ENCODE data around the gene TECPR2. TPM values are rescaled to one million over a fixed set of nuclear protein-coding genes. Genes with fewer than 3 reads are reported as not detected.
"Not testable (repeated sequence)": the region's sequence is repeated elsewhere in the genome, so short reads cannot be mapped to it uniquely, and the experiment has no call there.

Gene TECPR2
- total RNA-seq, 1 donor from 2014 or later, result 8.4 TPM

DNA sequence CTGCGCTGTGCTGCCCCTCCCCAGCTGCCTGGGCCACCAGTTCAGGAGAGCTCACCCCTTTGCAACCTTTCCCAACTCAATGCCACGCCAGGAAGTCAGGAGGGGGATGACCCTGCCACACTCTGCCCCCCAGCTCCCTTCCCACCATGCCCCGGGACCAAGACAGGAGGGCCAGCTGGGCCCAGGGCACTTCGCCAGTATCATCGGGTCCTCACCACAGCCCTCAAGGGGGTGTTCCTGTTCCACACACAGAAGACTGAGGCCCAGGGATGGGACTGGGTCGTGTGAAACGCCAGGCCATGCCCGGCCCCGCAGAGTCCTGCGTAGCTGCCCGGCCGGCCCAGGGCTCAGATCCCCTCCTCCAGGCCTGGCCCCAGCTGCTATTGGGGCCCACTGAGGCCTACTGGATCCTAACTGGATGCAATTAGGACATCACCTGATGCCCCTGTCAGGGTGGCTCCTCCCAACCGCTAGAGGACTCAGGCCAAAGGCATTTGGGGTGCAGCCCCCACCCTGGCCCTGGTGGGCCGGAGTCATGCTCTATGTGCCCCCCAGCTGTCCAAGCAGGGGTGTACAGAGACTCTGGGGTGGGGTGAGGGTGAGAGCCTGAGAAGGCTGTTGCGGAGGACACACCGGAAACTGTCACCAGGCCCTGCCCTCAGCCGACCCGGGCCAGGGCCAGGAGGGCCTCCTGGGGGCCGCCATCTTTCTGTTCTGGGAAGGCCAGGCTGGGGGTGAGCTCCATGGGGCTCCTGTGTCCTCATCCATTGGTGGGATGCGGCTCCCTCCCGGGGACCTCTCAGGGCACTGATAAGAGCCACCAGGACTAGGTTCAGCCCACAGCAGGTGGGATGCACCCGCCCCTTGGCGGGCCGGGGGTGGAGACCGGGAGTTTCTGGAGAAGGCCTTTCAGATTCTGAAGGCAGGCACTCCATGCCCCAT, 176.1 kb downstream of the TECPR2 start:
- H3K4me3 Mint-ChIP-seq, result no peak overlapping the region
- no peaks in the 10 kb centered on the region for H3K9me3 ChIP-seq (ENCODE audit: low read depth)
- TF ChIP-seq EZH2phosphoT487 (IDR thresholded peaks at IDR 0.05) (no peak), EZH2 (IDR thresholded peaks at IDR 0.05) (no peak)
- TF ChIP-seq, protein P1, sequence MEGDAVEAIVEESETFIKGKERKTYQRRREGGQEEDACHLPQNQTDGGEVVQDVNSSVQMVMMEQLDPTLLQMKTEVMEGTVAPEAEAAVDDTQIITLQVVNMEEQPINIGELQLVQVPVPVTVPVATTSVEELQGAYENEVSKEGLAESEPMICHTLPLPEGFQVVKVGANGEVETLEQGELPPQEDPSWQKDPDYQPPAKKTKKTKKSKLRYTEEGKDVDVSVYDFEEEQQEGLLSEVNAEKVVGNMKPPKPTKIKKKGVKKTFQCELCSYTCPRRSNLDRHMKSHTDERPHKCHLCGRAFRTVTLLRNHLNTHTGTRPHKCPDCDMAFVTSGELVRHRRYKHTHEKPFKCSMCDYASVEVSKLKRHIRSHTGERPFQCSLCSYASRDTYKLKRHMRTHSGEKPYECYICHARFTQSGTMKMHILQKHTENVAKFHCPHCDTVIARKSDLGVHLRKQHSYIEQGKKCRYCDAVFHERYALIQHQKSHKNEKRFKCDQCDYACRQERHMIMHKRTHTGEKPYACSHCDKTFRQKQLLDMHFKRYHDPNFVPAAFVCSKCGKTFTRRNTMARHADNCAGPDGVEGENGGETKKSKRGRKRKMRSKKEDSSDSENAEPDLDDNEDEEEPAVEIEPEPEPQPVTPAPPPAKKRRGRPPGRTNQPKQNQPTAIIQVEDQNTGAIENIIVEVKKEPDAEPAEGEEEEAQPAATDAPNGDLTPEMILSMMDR (IDR thresholded peaks at IDR 0.05), result no peak
- no peak overlapping the region for H3K4me3 ChIP-seq
- H3K9ac ChIP-seq, result no peak overlapping the region
- no peak overlapping the region for H3K27ac ChIP-seq
- peaks cover under 1% of the 10 kb centered on the region for H3K27me3 ChIP-seq
- no peaks in the 10 kb centered on the region for H4K20me1 ChIP-seq (ENCODE audit: low read depth)
- no peak for DNase-seq (ENCODE audit: low spot score)
- peaks cover 13% of the 10 kb centered on the region for H3K27me3 Mint-ChIP-seq (ENCODE audit: insufficient read depth, low read depth)
- H3K79me2 ChIP-seq (ENCODE audit: low read depth), result no peaks in the 10 kb centered on the region
- peaks cover 7% of the 10 kb centered on the region for H3K4me1 ChIP-seq
- H2AFZ ChIP-seq (replicated peaks), result no peak overlapping the region
- H3F3A ChIP-seq (ENCODE audit: low read depth), result peaks cover 16% of the 10 kb centered on the region
- H3K36me3 ChIP-seq, result no peaks in the 10 kb centered on the region
- H3K9me3 Mint-ChIP-seq, result no peaks in the 10 kb centered on the region
- H3K27ac Mint-ChIP-seq, result no peak overlapping the region
- no peak overlapping the region for H3K4me2 ChIP-seq
- H3K4me1 Mint-ChIP-seq, result peaks cover under 1% of the 10 kb centered on the region
- H3K36me3 Mint-ChIP-seq, result no peaks in the 10 kb centered on the region

DNA sequence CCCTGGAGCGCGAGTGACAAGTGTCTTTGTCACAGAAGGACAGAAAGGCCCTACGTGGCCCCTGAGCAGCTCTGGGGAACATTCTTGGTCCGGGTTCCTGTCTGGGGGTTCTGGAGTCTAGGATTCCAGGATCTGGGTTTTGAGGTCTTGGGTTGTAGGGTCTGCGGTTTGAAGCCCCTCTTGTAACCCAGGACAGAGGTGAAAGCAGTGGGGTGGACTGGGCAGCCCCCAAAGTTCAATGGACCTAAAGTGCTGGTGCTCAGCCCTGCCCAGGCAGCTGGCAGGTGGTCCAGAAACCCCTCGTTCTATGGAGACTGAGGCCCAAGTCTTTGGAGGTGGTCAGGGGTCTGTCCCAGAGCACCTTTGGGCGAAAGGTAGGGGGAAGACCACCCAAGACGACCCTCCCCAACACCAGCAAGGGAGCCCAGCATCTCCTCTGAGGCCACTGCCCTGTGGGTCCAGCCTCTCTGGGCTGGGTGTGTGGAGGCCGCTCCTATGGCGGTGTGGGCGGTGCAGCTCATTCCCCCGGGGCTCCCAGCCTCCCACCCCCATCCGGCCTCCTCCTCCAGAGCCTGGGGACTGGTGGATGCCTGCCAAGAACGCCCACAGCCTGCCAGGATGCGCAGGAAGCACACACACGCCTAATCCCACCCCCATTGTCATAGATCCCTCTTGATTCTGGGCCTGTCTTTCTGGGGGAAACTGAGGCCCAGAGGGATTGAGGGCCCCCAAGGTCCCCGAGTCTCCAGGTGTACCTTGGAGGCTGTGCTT, 177.0 kb downstream of the TECPR2 start:
- H3K27ac Mint-ChIP-seq, result no peak overlapping the region

DNA sequence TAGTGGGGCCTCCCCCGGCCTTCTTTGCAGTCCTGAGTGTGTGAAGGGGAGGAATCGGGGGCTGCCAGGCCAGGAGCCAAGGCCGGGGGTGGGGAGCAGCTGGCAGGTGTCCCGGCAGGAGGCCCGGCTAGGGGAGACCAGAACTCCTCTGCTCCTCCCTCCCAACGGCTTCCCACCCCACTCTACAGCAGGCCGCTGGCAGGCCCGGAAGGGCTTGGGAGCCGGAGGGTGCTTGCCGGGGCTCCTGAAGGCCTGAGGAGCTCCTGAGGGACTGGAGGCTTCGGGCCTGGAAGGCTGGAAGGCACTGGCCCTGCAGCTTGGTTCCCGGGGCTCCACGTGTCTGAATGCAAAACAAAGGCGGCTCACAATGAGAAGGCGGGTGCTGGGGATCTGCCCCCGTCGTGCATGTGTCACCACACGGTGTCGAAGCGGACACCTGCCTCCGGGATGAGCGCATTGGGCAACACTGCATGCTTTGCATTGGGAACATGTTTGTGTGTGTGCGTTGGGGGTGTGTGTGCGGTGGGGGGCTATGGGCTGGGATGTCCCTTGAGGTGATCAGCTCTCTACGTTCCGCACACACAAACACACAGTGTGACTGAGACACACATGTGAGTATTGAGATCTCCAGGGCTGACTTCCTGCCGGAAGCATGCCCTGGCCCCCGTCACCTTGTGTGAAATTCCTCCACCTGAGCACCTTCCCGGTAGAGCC, 177.7 kb downstream of the TECPR2 start:
- Histone ChIP-seq H3K9ac (no peak overlapping the region), H3K36me3 (no peaks in the 10 kb centered on the region), H3K27me3 (peaks cover 17% of the 10 kb centered on the region), H2AFZ (replicated peaks) (peak overlapping the region; percentile 64), H3K4me2 (no peak overlapping the region), H3K79me2 (ENCODE audit: low read depth) (no peaks in the 10 kb centered on the region), H3K9me3 (ENCODE audit: low read depth) (no peaks in the 10 kb centered on the region), H4K20me1 (ENCODE audit: low read depth) (no peaks in the 10 kb centered on the region), H3K4me1 (peaks cover 22% of the 10 kb centered on the region), H3K27ac (no peak overlapping the region), H3F3A (ENCODE audit: low read depth) (peaks cover 30% of the 10 kb centered on the region), H3K4me3 (no peak overlapping the region)
- peak; percentile 23 for DNase-seq (ENCODE audit: low spot score)
- no peak for TF ChIP-seq EZH2phosphoT487 (IDR thresholded peaks at IDR 0.05)
- TF ChIP-seq, protein P1 (IDR thresholded peaks at IDR 0.05), result no peak
- TF ChIP-seq EZH2 (IDR thresholded peaks at IDR 0.05), result no peak
- Mint-ChIP-seq H3K27ac (no peak overlapping the region), H3K9me3 (no peaks in the 10 kb centered on the region), H3K36me3 (no peaks in the 10 kb centered on the region), H3K27me3 (ENCODE audit: insufficient read depth, low read depth) (peaks cover 21% of the 10 kb centered on the region), H3K4me3 (no peak overlapping the region), H3K4me1 (peaks cover 7% of the 10 kb centered on the region)

More for the DNA sequence above, 177.0 kb downstream of the TECPR2 start:
- no peak for TF ChIP-seq EZH2phosphoT487 (IDR thresholded peaks at IDR 0.05)
- Histone ChIP-seq H3F3A (ENCODE audit: low read depth) (peaks cover 25% of the 10 kb centered on the region), H3K36me3 (no peaks in the 10 kb centered on the region), H3K9ac (no peak overlapping the region), H3K4me1 (peaks cover 15% of the 10 kb centered on the region), H3K27ac (no peak overlapping the region), H3K4me3 (no peak overlapping the region), H3K27me3 (peaks cover 9% of the 10 kb centered on the region), H3K79me2 (ENCODE audit: low read depth) (no peaks in the 10 kb centered on the region), H4K20me1 (ENCODE audit: low read depth) (no peaks in the 10 kb centered on the region), H3K4me2 (no peak overlapping the region), H3K9me3 (ENCODE audit: low read depth) (no peaks in the 10 kb centered on the region), H2AFZ (replicated peaks) (peak overlapping the region; percentile 64)
- no peaks in the 10 kb centered on the region for H3K36me3 Mint-ChIP-seq
- peaks cover 3% of the 10 kb centered on the region for H3K4me1 Mint-ChIP-seq
- H3K4me3 Mint-ChIP-seq, result no peak overlapping the region
- H3K27me3 Mint-ChIP-seq (ENCODE audit: insufficient read depth, low read depth), result peaks cover 16% of the 10 kb centered on the region
- DNase-seq (ENCODE audit: low spot score), result no peak
- no peaks in the 10 kb centered on the region for H3K9me3 Mint-ChIP-seq

DNA sequence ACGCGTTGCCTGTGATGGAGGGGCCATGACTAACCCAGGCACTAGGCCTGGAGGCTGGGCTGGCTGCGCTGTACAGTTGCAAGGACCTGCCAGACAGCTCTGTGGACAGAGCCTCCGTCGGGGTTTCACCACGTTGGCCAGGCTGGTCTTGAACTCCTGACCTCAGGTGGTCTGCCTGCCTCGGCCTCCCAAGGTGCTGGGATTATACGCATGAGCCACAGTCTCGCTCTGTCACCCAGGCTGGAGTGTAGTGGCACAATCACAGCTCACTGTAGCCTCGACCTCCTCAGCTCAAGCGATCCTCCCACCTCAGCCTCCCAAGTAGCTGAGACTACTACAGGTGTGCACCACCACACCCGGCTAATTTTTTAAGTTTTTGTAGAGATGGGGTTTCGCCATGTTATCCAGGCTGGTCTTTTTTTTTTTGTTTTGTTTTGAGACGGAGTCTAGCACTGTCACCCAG, 178.3 kb downstream of the TECPR2 start:
- H3K9me3 ChIP-seq (ENCODE audit: low read depth); DNase-seq (ENCODE audit: low spot score); H3K36me3 Mint-ChIP-seq; H3K4me3 ChIP-seq; H3K27ac Mint-ChIP-seq; H3K9me3 Mint-ChIP-seq; H3K79me2 ChIP-seq (ENCODE audit: low read depth); H4K20me1 ChIP-seq (ENCODE audit: low read depth); H3K4me2 ChIP-seq; H2AFZ ChIP-seq (replicated peaks); H3K36me3 ChIP-seq; H3K27ac ChIP-seq; H3K9ac ChIP-seq; H3K4me3 Mint-ChIP-seq: not testable (repeated sequence)
- Histone ChIP-seq H3K4me1 (peaks cover 28% of the 10 kb centered on the region), H3F3A (ENCODE audit: low read depth) (peaks cover 36% of the 10 kb centered on the region), H3K27me3 (peaks cover 22% of the 10 kb centered on the region)
- Mint-ChIP-seq H3K27me3 (ENCODE audit: insufficient read depth, low read depth) (peaks cover 21% of the 10 kb centered on the region), H3K4me1 (peaks cover 13% of the 10 kb centered on the region)

All from neural progenitor cell (in vitro differentiated cells).